ENCODE data around the gene PGLYRP2. TPM values are rescaled to one million over a fixed set of nuclear protein-coding genes. Genes with fewer than 3 reads are reported as not detected.

The PGLYRP2 gene
- total and polyA plus RNA-seq, 8 donors = 0.16 TPM; not detected in 7

DNA sequence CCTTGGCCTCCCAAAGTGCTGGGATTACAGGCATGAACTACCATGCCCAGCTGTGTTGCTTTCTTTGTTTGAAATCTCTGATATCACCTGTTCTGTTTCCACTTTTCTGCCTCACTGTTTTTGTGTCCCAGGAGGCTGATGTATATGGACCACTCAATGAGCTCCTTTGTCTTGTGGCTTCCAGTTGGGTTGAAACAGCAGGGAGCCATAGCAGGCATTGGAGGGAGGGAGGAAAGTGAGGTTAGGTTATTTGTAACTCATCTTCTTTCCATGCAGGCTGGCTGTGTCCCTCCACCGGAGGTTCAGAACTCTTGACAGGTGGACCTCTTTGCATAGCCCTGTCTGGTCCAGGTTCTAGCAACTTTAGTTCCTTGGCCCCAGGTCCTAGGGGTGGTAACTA lies 23.0 kb upstream of the PGLYRP2 start:
- H3K27me3 ChIP-seq = no peaks in the 10 kb centered on the region
- intact Hi-C loops (cut with DNase I) = no loop called here
- H3K4me3 ChIP-seq = no peak overlapping the region
- DNase-seq (no peak), ATAC-seq (no peak), FAIRE-seq (no peak)
- no peak overlapping the region for H3K27ac ChIP-seq
- 50 to 58% methylated on average over 1 of the region's 1 CpG for WGBS, 2 donors
- H3K9me3 ChIP-seq = no peaks in the 10 kb centered on the region
- no peaks in the 10 kb centered on the region for H3K36me3 ChIP-seq
- no peaks in the 10 kb centered on the region for H3K4me1 ChIP-seq
- TF ChIP-seq, protein P1, sequence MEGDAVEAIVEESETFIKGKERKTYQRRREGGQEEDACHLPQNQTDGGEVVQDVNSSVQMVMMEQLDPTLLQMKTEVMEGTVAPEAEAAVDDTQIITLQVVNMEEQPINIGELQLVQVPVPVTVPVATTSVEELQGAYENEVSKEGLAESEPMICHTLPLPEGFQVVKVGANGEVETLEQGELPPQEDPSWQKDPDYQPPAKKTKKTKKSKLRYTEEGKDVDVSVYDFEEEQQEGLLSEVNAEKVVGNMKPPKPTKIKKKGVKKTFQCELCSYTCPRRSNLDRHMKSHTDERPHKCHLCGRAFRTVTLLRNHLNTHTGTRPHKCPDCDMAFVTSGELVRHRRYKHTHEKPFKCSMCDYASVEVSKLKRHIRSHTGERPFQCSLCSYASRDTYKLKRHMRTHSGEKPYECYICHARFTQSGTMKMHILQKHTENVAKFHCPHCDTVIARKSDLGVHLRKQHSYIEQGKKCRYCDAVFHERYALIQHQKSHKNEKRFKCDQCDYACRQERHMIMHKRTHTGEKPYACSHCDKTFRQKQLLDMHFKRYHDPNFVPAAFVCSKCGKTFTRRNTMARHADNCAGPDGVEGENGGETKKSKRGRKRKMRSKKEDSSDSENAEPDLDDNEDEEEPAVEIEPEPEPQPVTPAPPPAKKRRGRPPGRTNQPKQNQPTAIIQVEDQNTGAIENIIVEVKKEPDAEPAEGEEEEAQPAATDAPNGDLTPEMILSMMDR (IDR thresholded peaks at IDR 0.05) = no peak

GRCh38 chr19:15501596-15501995 lies 22.3 kb upstream of the PGLYRP2 start:
- H3K27ac ChIP-seq = no peak overlapping the region
- no peaks in the 10 kb centered on the region for H3K4me1 ChIP-seq
- TF ChIP-seq, protein P1 (IDR thresholded peaks at IDR 0.05) = no peak
- no peak overlapping the region for H3K4me3 ChIP-seq
- WGBS, 2 donors = 61 to 78% methylated on average over 1 of the region's 1 CpG
- intact Hi-C loops (cut with DNase I) = no loop called here
- DNase-seq (no peak), FAIRE-seq (no peak), ATAC-seq (no peak)
- no peaks in the 10 kb centered on the region for H3K27me3 ChIP-seq
- H3K36me3 ChIP-seq = no peaks in the 10 kb centered on the region
- no peaks in the 10 kb centered on the region for H3K9me3 ChIP-seq

DNA sequence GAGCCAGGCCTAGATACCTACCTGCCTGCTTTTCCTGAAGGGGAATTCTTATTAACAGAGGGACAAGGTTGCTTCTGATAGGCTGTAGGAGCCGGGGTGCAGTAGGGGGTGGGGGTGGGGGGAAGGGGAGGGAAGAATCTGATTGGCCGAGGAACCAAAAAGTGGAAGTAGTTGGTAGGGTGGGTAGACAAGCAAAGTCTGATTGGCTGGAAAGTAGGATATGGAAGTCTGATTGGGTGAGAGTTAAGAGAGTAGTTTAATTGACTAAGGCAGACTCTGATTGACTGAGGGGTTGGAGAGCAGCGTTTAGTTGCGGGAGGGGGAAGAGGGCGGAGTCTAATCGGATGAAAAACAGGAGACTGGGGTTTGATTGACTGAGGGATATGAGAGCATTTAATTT lies 19.6 kb upstream of the PGLYRP2 start:
- TF ChIP-seq, protein P1 (IDR thresholded peaks at IDR 0.05) = no peak
- no peaks in the 10 kb centered on the region for H3K36me3 ChIP-seq
- no peaks in the 10 kb centered on the region for H3K27me3 ChIP-seq
- FAIRE-seq (no peak), ATAC-seq (no peak), DNase-seq (no peak)
- H3K4me3 ChIP-seq = no peak overlapping the region
- no peak overlapping the region for H3K27ac ChIP-seq
- WGBS, 2 donors = 46 to 58% methylated on average over 6 of the region's 6 CpGs
- no peaks in the 10 kb centered on the region for H3K9me3 ChIP-seq
- no peaks in the 10 kb centered on the region for H3K4me1 ChIP-seq
- intact Hi-C loops (cut with DNase I) = no loop called here

- WGBS, 2 donors = 38 to 50% methylated on average over 10 of the region's 10 CpGs
- TF ChIP-seq, protein P1 (IDR thresholded peaks at IDR 0.05) = no peak
- FAIRE-seq = no peak
- H3K9me3 ChIP-seq = no peaks in the 10 kb centered on the region
- peak in 1 of 6 donors; percentile 13 for DNase-seq
- no peaks in the 10 kb centered on the region for H3K27me3 ChIP-seq
- intact Hi-C loops (cut with DNase I) = no loop called here
- no peak overlapping the region for H3K4me3 ChIP-seq
- peak in 2 of 4 donors; percentile 23 to 56 for ATAC-seq
- no peak overlapping the region for H3K27ac ChIP-seq
- H3K4me1 ChIP-seq = no peaks in the 10 kb centered on the region
- H3K36me3 ChIP-seq = no peaks in the 10 kb centered on the region
Observed at GRCh38 chr19:15498156-15498858, 19.0 kb upstream of the PGLYRP2 start.

- H3K9me3 ChIP-seq = no peaks in the 10 kb centered on the region
- intact Hi-C loops (cut with DNase I) = no loop called here
Observed at GRCh38 chr19:15495151-15495550, 15.8 kb upstream of the PGLYRP2 start.

More at GRCh38 chr19:15495151-15495550, 15.8 kb upstream of the PGLYRP2 start:
- Histone ChIP-seq H3K4me1 (no peaks in the 10 kb centered on the region), H3K36me3 (no peaks in the 10 kb centered on the region), H3K4me3 (no peak overlapping the region), H3K27ac (no peak overlapping the region), H3K27me3 (no peaks in the 10 kb centered on the region)
- ATAC-seq (no peak), DNase-seq (no peak), FAIRE-seq (no peak)
- TF ChIP-seq, protein P1 (IDR thresholded peaks at IDR 0.05) = no peak
- 58 to 60% methylated on average over 1 of the region's 1 CpG for WGBS, 2 donors

All from pancreas (tissue), 10 donors.